ENCODE measurements around the gene MAGI1. TPM values are rescaled to one million over a fixed set of nuclear protein-coding genes. Genes with fewer than 3 reads are reported as not detected.

MAGI1 gene
- total RNA-seq, 1 donor from 2014 or later: 21.9 TPM

DNA sequence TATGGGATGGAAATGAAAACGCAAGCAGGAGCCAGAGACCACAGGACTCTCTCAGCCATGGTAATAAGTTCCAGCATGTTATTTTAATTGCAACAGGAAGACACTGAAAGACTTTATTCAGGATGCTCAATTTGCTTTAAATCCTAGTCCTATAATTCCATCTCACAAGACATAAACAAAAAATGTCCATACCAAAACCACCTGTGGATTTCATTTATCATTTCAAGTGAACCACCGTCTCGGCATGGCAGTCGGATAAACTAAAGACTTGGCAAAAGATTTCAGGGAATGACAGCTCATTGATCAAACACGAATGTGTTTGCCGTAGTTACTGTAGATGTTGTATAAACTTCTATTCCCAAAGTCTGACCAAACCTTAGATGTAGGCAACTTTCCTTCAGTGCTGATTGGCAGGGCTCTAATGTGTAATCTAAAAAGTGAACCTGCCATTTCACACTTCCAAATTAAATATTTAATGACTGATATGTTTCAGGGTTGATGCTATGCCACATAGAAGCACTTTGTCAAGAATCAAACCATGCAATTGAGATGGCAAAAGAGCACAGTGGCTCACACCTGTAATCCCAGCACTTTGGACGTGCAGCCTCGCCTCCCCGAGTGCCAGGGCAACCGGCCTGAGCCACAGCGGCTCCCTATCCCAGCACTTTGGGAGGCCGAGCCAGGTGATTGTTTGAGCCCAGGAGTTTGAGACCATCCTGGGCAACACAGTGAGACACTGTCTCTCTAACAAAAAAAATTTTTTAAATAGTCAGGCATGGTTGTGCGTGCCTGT, 331.7 kb downstream of the MAGI1 start:
- Mint-ChIP-seq H3K27ac (ENCODE audit: unreplicated experiment) (no peak overlapping the region), H3K4me3 (ENCODE audit: unreplicated experiment) (no peak overlapping the region), H3K27me3 (ENCODE audit: unreplicated experiment) (peaks cover 4% of the 10 kb centered on the region), H3K36me3 (ENCODE audit: unreplicated experiment) (no peaks in the 10 kb centered on the region), H3K9me3 (ENCODE audit: unreplicated experiment) (no peaks in the 10 kb centered on the region), H3K4me1 (ENCODE audit: unreplicated experiment) (no peaks in the 10 kb centered on the region)
- no peak for DNase-seq (ENCODE audit: extremely low spot score, unreplicated experiment)
- TF ChIP-seq, protein P1, sequence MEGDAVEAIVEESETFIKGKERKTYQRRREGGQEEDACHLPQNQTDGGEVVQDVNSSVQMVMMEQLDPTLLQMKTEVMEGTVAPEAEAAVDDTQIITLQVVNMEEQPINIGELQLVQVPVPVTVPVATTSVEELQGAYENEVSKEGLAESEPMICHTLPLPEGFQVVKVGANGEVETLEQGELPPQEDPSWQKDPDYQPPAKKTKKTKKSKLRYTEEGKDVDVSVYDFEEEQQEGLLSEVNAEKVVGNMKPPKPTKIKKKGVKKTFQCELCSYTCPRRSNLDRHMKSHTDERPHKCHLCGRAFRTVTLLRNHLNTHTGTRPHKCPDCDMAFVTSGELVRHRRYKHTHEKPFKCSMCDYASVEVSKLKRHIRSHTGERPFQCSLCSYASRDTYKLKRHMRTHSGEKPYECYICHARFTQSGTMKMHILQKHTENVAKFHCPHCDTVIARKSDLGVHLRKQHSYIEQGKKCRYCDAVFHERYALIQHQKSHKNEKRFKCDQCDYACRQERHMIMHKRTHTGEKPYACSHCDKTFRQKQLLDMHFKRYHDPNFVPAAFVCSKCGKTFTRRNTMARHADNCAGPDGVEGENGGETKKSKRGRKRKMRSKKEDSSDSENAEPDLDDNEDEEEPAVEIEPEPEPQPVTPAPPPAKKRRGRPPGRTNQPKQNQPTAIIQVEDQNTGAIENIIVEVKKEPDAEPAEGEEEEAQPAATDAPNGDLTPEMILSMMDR (IDR thresholded peaks at IDR 0.05): no peak

DNA sequence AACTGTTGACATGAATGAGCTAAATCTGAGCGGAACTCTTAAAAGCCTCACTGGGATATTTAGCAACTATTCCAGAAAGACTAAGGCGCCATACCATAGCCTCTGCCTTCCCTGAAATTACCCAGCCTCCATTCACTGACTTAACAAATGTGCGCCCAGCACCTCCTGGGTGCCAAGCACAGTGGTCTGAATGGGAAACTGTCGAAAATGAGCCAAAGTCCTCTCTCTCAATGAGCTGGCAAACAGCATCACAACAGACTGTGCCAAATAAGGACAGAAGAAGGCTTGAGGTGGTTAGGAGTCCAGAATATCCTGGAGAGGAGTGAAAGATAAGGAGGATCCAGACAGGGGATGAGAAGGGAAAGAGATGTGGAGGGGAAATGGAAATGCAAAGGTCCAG, 332.4 kb downstream of the MAGI1 start:
- no peaks in the 10 kb centered on the region for H3K36me3 Mint-ChIP-seq (ENCODE audit: unreplicated experiment)
- no peaks in the 10 kb centered on the region for H3K9me3 Mint-ChIP-seq (ENCODE audit: unreplicated experiment)
- no peaks in the 10 kb centered on the region for H3K4me1 Mint-ChIP-seq (ENCODE audit: unreplicated experiment)
- H3K27ac Mint-ChIP-seq (ENCODE audit: unreplicated experiment): no peak overlapping the region
- H3K4me3 Mint-ChIP-seq (ENCODE audit: unreplicated experiment): no peak overlapping the region
- DNase-seq (ENCODE audit: extremely low spot score, unreplicated experiment): no peak
- TF ChIP-seq, protein P1 (IDR thresholded peaks at IDR 0.05): no peak
- peaks cover 4% of the 10 kb centered on the region for H3K27me3 Mint-ChIP-seq (ENCODE audit: unreplicated experiment)

DNA sequence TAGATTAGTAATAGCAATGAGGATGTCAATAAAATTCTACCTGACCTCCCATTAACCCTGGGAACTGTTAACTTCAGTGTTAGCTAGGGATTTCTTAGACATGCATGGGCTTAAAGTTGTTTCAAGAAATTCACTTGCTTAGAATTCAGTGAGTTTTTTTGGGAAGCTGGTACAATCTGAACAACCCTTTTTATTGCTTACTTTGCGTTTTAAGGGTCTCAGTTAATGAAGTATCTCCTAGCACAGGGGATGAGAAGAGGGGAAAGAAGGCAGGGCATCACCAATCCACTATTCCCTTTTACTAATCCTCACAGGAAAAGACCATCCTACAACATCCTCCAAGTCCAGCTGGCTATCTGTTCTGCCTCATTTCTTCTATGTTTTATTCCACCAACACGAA, 334.9 kb downstream of the MAGI1 start:
- Mint-ChIP-seq H3K4me3 (ENCODE audit: unreplicated experiment) (no peak overlapping the region), H3K27ac (ENCODE audit: unreplicated experiment) (no peak overlapping the region), H3K4me1 (ENCODE audit: unreplicated experiment) (no peaks in the 10 kb centered on the region), H3K36me3 (ENCODE audit: unreplicated experiment) (no peaks in the 10 kb centered on the region), H3K27me3 (ENCODE audit: unreplicated experiment) (peaks cover 4% of the 10 kb centered on the region), H3K9me3 (ENCODE audit: unreplicated experiment) (no peaks in the 10 kb centered on the region)
- TF ChIP-seq, protein P1 (IDR thresholded peaks at IDR 0.05): no peak
- no peak for DNase-seq (ENCODE audit: extremely low spot score, unreplicated experiment)

DNA sequence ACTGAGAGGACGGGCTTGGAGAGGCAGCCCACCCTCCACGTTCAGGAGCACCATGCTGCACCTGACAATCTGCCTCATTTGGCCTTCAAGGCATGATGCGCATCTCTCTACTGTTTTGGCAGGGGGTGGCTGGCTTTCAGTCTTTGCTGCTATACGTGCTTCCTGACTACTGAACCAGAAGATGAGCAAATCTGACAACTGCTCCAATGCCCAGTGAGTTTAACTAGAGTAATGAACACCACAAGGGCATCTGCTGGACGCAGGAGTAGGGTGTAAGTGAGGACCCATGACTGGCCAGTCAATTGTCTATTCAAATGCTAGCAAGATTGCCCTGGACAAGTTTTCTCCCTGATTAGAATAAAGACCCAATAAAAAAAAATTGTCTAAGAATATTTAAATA, 335.7 kb downstream of the MAGI1 start:
- no peak for DNase-seq (ENCODE audit: extremely low spot score, unreplicated experiment)
- H3K4me1 Mint-ChIP-seq (ENCODE audit: unreplicated experiment): no peaks in the 10 kb centered on the region
- peaks cover 4% of the 10 kb centered on the region for H3K27me3 Mint-ChIP-seq (ENCODE audit: unreplicated experiment)
- TF ChIP-seq, protein P1 (IDR thresholded peaks at IDR 0.05): no peak
- H3K27ac Mint-ChIP-seq (ENCODE audit: unreplicated experiment): no peak overlapping the region
- no peak overlapping the region for H3K4me3 Mint-ChIP-seq (ENCODE audit: unreplicated experiment)
- H3K36me3 Mint-ChIP-seq (ENCODE audit: unreplicated experiment): no peaks in the 10 kb centered on the region
- no peaks in the 10 kb centered on the region for H3K9me3 Mint-ChIP-seq (ENCODE audit: unreplicated experiment)

DNA sequence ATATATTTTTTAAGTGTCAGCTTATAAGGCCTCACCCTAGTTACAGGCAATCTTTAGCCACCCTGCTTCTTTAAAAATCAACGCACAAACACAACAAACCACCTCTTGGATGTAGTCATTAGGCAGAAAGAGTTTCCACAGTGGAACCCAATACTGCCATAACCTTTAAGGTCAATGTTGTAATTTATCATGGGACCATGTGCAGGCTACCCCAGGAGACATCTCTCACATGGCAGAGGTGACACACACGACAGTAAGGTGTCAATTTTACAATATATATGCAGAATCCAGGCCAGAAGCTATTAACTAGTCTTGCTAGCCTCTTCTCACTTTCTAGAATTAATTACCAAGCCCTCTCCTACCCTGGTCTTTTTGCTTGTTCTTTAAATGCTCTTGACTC, 336.5 kb downstream of the MAGI1 start:
- Mint-ChIP-seq H3K9me3 (ENCODE audit: unreplicated experiment) (no peaks in the 10 kb centered on the region), H3K36me3 (ENCODE audit: unreplicated experiment) (no peaks in the 10 kb centered on the region), H3K27ac (ENCODE audit: unreplicated experiment) (no peak overlapping the region), H3K27me3 (ENCODE audit: unreplicated experiment) (peaks cover 4% of the 10 kb centered on the region), H3K4me1 (ENCODE audit: unreplicated experiment) (no peaks in the 10 kb centered on the region), H3K4me3 (ENCODE audit: unreplicated experiment) (no peak overlapping the region)
- DNase-seq (ENCODE audit: extremely low spot score, unreplicated experiment): no peak
- TF ChIP-seq, protein P1 (IDR thresholded peaks at IDR 0.05): no peak

Measured in osteocyte (in vitro differentiated cells).